ENCODE results near the gene RPS6KB2. TPM values are rescaled to one million over a fixed set of nuclear protein-coding genes. Genes with fewer than 3 reads are reported as not detected.

RPS6KB2 gene
- total and polyA plus RNA-seq, 9 of the 15 experiments (the other 6 are each of a cell fraction or from before 2014, with no cell fraction given) = 0.42 to 122 (median 82.6) TPM

- no peak for TF ChIP-seq ZNF518B (CRISPR knock-in tag; IDR thresholded peaks at IDR 0.05)
- no peak for TF ChIP-seq PTBP1 (IDR thresholded peaks at IDR 0.05; ENCODE audit: low read depth, low read length)
- TF ChIP-seq ZNF583 (CRISPR knock-in tag; IDR thresholded peaks at IDR 0.05) = no peak
- TF ChIP-seq ZNF280B (CRISPR knock-in tag; IDR thresholded peaks at IDR 0.05) = no peak
- TF ChIP-seq GATAD2A (IDR thresholded peaks at IDR 0.05) = 0 out of 2 replicates have a peak, but pooled peaks have one; percentile 24
- TF ChIP-seq TRIM25 (IDR thresholded peaks at IDR 0.05; ENCODE audit: borderline replicate concordance) = no peak
- TF ChIP-seq ZFX (CRISPR knock-in tag; IDR thresholded peaks at IDR 0.05) = peak; percentile 85
- TF ChIP-seq ZNF354B (CRISPR knock-in tag; IDR thresholded peaks at IDR 0.05) = no peak
- TF ChIP-seq JUNB (CRISPR knock-in tag; conservative IDR thresholded peaks at IDR 0.05) = no peak
- peak; percentile 86 for TF ChIP-seq GMEB1 (CRISPR knock-in tag; IDR thresholded peaks at IDR 0.05)
- no peak for TF ChIP-seq NCOA6 (IDR thresholded peaks at IDR 0.05)
- peak; percentile 94 to 99 for TF ChIP-seq E2F6 (IDR thresholded peaks at IDR 0.05; ENCODE audit: borderline replicate concordance in 1 of 2, extremely low read depth in 1 of 2, insufficient read depth in 1 of 2, insufficient read length in 1 of 2, low read depth in 1 of 2, low read length in 1 of 2, poor library complexity in 1 of 2, severe bottlenecking in 1 of 2)
- TF ChIP-seq ZNF699 (CRISPR knock-in tag; IDR thresholded peaks at IDR 0.05; ENCODE audit: insufficient replicate concordance) = no peak
- 0 out of 2 replicates have a peak, but pooled peaks have one; percentile 54 for TF ChIP-seq TGIF2 (CRISPR knock-in tag; IDR thresholded peaks at IDR 0.05)
- TF ChIP-seq NR4A1 (CRISPR knock-in tag; IDR thresholded peaks at IDR 0.05) = no peak
- no peak for TF ChIP-seq NR4A1 (tag; IDR thresholded peaks at IDR 0.05)
- peak; percentile 73 for TF ChIP-seq POLR2A (conservative IDR thresholded peaks at IDR 0.05)
- TF ChIP-seq MAFG (tag; conservative IDR thresholded peaks at IDR 0.05) = no peak
- TF ChIP-seq NFRKB (IDR thresholded peaks at IDR 0.05; ENCODE audit: low read depth) = no peak
These were observed 36.8 kb upstream of the RPS6KB2 start, which contains the start of gene RAD9A (continued) for GRCh38 chr11:67391304-67392182.

Measured in K562 (cell line).